IMR-90 (cell line): ENCODE results near the gene ATF6B. TPM values are rescaled to one million over a fixed set of nuclear protein-coding genes. Genes with fewer than 3 reads are reported as not detected.

Source experiments
- ATAC-seq: fragments of 200-7000 bp; cut with Tn5 transposase; 2 replicates; pipeline ENCODE4 v1.9.1; 2020; ENCODE audit warnings: low read depth, mild to moderate bottlenecking, moderate library complexity
- BruUV-seq: library from RNA; stranded (reverse); fragments of 400-500 nt; replicated peaks from 2 replicates; lab custom pipeline; 2021; lab: Mats Ljungman, UMichigan
- CTCF ChIA-PET: fragments of 300-600 bp; formaldehyde crosslinking; extraction: SDS; loops from one replicate; lab custom pipeline; 2021; ENCODE audit warnings: antibody characterized with exemption; lab: Yijun Ruan, JAX
- POLR2A ChIA-PET: fragments of 300-600 bp; sonication (Branson Sonifier 250); formaldehyde crosslinking; loops from one replicate; lab custom pipeline; 2022; ENCODE audit warnings: antibody characterized with exemption; ENCODE audit not compliant: unreplicated experiment; lab: Charles Lee
- DNase-seq: peaks from one replicate; pipeline ENCODE4 v3.0.0; 2013
- H2AFZ ChIP-seq: replicated peaks from 2 replicates; pipeline ENCODE3; 2013; ENCODE audit warnings: low read length, mild to moderate bottlenecking; ENCODE audit not compliant: poor library complexity
- H2AK5ac ChIP-seq: 2 replicates; pipeline ENCODE4 v1.6.1; 2013; ENCODE audit warnings: low read depth, low read length, inconsistent platforms
- H2AK9ac ChIP-seq: replicated peaks from 2 replicates; pipeline ENCODE3; 2013; ENCODE audit warnings: mild to moderate bottlenecking, low read depth, low read length, moderate library complexity; ENCODE audit not compliant: poor library complexity
- H2BK120ac ChIP-seq: 2 replicates; pipeline ENCODE4 v1.6.1; 2013; ENCODE audit warnings: low read depth, low read length, inconsistent platforms
- H2BK15ac ChIP-seq: 3 replicates; pipeline ENCODE4 v1.6.1; 2013; ENCODE audit warnings: low read depth, low read length, inconsistent platforms
- H2BK20ac ChIP-seq: 2 replicates; pipeline ENCODE4 v1.6.1; 2013; ENCODE audit warnings: low read depth, mild to moderate bottlenecking, inconsistent platforms, low read length, moderate library complexity
- H2BK5ac ChIP-seq: 2 replicates; pipeline ENCODE4 v1.6.1; 2013; ENCODE audit warnings: mild to moderate bottlenecking, low read depth, low read length, inconsistent platforms; ENCODE audit not compliant: poor library complexity, severe bottlenecking
- H3K14ac ChIP-seq: replicated peaks from 2 replicates; pipeline ENCODE4 v1.6.1; 2013; ENCODE audit warnings: low read depth, low read length, inconsistent platforms
- H3K18ac ChIP-seq: 2 replicates; pipeline ENCODE4 v1.6.1; 2013; ENCODE audit warnings: low read depth, low read length, control low read depth
- H3K23ac ChIP-seq: 2 replicates; pipeline ENCODE4 v1.6.1; 2013; ENCODE audit warnings: low read depth, low read length, inconsistent platforms
- H3K27ac ChIP-seq: 2 replicates; pipeline ENCODE4 v1.5.1; 2013; ENCODE audit warnings: mild to moderate bottlenecking, control low read depth, low read length; ENCODE audit not compliant: insufficient read depth
- H3K27me3 ChIP-seq: 2 replicates; pipeline ENCODE4 v1.6.1; 2013; ENCODE audit warnings: low read length; ENCODE audit not compliant: control insufficient read depth, insufficient read depth
- H3K36me3 ChIP-seq: 2 replicates; pipeline ENCODE4 v1.6.1; 2013; ENCODE audit warnings: low read length, mixed read lengths; ENCODE audit not compliant: control insufficient read depth, insufficient read depth
- H3K4ac ChIP-seq: 2 replicates; pipeline ENCODE4 v1.6.1; 2013; ENCODE audit warnings: low read depth, low read length, inconsistent platforms
- H3K4me1 ChIP-seq: 2 replicates; pipeline ENCODE4 v1.6.1; 2013; ENCODE audit warnings: low read length, mixed read lengths; ENCODE audit not compliant: control insufficient read depth, insufficient read depth
- H3K4me2 ChIP-seq: 2 replicates; pipeline ENCODE4 v1.6.1; 2013; ENCODE audit warnings: low read depth, mild to moderate bottlenecking, control low read depth, low read length, moderate library complexity
- H3K4me3 ChIP-seq: 2 replicates; pipeline ENCODE4 v1.5.1; 2013; ENCODE audit warnings: low read depth, mild to moderate bottlenecking, control low read depth, low read length, moderate library complexity; ENCODE audit not compliant: insufficient read depth
- H3K56ac ChIP-seq: 2 replicates; pipeline ENCODE4 v1.6.1; 2013; ENCODE audit warnings: low read length, inconsistent platforms; ENCODE audit not compliant: insufficient read depth; ENCODE audit errors: extremely low read depth
- H3K79me1 ChIP-seq, 2 experiments: 2 replicates each; pipeline ENCODE4 v1.6.1; 2013; ENCODE audit warnings: low read length in 2 of 2, inconsistent platforms in 1 of 2, low read depth in 1 of 2
- H3K9ac ChIP-seq: 2 replicates; pipeline ENCODE4 v1.6.1; 2013; ENCODE audit warnings: low read depth, low read length, control low read depth
- H3K9me1 ChIP-seq: 2 replicates; pipeline ENCODE4 v1.6.1; 2013; ENCODE audit warnings: low read length, inconsistent platforms; ENCODE audit not compliant: insufficient read depth
- H3K9me3 ChIP-seq: 2 replicates; pipeline ENCODE4 v1.6.1; 2013; ENCODE audit warnings: low read length; ENCODE audit not compliant: control insufficient read depth, insufficient read depth
- H4K20me1 ChIP-seq: 2 replicates; pipeline ENCODE4 v1.6.1; 2013; ENCODE audit warnings: low read length, inconsistent platforms; ENCODE audit not compliant: insufficient read depth
- H4K5ac ChIP-seq: 2 replicates; pipeline ENCODE4 v1.6.1; 2013; ENCODE audit warnings: mild to moderate bottlenecking, low read depth, low read length, control low read depth
- H4K8ac ChIP-seq, 2 experiments: 2 replicates each; pipeline ENCODE4 v1.6.1; 2013; ENCODE audit warnings: low read depth in 2 of 2, low read length in 2 of 2, control low read depth in 1 of 2, inconsistent platforms in 1 of 2
- H4K91ac ChIP-seq: 2 replicates; pipeline ENCODE4 v1.6.1; 2013; ENCODE audit warnings: low read depth, low read length, inconsistent platforms; ENCODE audit not compliant: insufficient read depth
- FOS ChIP-seq: fragments of 150-350 bp; IDR thresholded peaks from 2 replicates; pipeline ENCODE4 v1.6.1; 2016; ENCODE audit warnings: low read depth, low read length
- WGBS, 2 experiments: methylation state at CpG; one replicate each; pipeline versions ENCODE4 v1.1.5 to v1.1.7; 2013; ENCODE audit warnings: missing lambda C conversion rate in 2 of 2; ENCODE audit not compliant: insufficient read length in 1 of 2; ENCODE audit errors: extremely low coverage in 2 of 2; 5-methylcytosine and 5-hydroxymethylcytosine counted together
- dilution Hi-C: fragments of 300-500 bp; cut with HindIII; formaldehyde crosslinking; loops from one replicate; pipeline ENCODE4 v1.14.3; 2018; ENCODE audit warnings: low sequenced_read_pairs; ENCODE audit not compliant: unreplicated experiment
- in situ Hi-C: fragments of 300-500 bp; cut with MboI; formaldehyde crosslinking; loops from 3 replicates; pipeline ENCODE4 v1.14.3; 2019; ENCODE audit warnings: low sequenced_read_pairs, inconsistent platforms, mixed read lengths
- intact Hi-C: fragments of 100-400 bp; cut with micrococcal nuclease; formaldehyde crosslinking; loops from 2 replicates; pipeline ENCODE4 v1.10.0; 2022
- polyA plus RNA-seq, 3 experiments: library from polyadenylated mRNA; depleted of rRNA; stranded (reverse); fragments of >200 nt; gene quantifications; 2 replicates each; pipeline ENCODE4 v1.2.3, GENCODE V29; 2012; ENCODE audit warnings: low replicate concordance in 1 of 3
- total RNA-seq: library from RNA; depleted of rRNA; stranded (reverse); fragments of >200 nt; gene quantifications from 2 replicates; pipeline ENCODE4 v1.2.3, GENCODE V29; 2012

Gene ATF6B
- total and polyA plus RNA-seq, 2 of the 4 experiments (the other 2 are of a cell fraction) = 7.9 to 69.6 TPM

GRCh38 chr6:32088487-32089049, 39.5 kb downstream of the ATF6B start:
- Histone ChIP-seq H3K18ac (no peak overlapping the region), H2BK120ac (no peak overlapping the region), H3K9me1 (peaks cover 20% of the 10 kb centered on the region), H3K23ac (no peak overlapping the region), H2BK15ac (peak overlapping the region; percentile 64; the same call in 1 of the 3 replicates), H2AK5ac (no peak overlapping the region), H4K8ac (no peak overlapping the region), H2AK9ac (no peak overlapping the region), H4K91ac (no peak overlapping the region), H3K4me3 (no peak overlapping the region), H3K14ac (no peak overlapping the region), H4K5ac (no peak overlapping the region), H2BK5ac (no peak overlapping the region), H3K4me1 (peaks cover 22% of the 10 kb centered on the region), H3K9me3 (no peaks in the 10 kb centered on the region), H3K9ac (no peak overlapping the region), H3K36me3 (no peaks in the 10 kb centered on the region), H2AFZ (no peak overlapping the region), H4K20me1 (peaks cover 15% of the 10 kb centered on the region), H2BK20ac (peak overlapping the region; percentile 40; the same call in 1 of the 2 replicates), H3K27ac (no peak overlapping the region), H3K27me3 (peaks cover 53% of the 10 kb centered on the region), H3K4ac (no peak overlapping the region), H3K4me2 (no peak overlapping the region), H3K56ac (no peak overlapping the region), H3K79me1 (no peaks in the 10 kb centered on the region)
- dilution Hi-C loops = no loop called here
- POLR2A ChIA-PET = no interaction called here
- DNase-seq = no peak
- 97% methylated on average over 7 of the region's 14 CpGs; no CpG with 5 or more reads in 1 of the 2 experiments for WGBS, 2 experiments
- intact Hi-C loops = no loop called here
- CTCF ChIA-PET = no interaction called here
- no TSS peak for BruUV-seq
- ATAC-seq = no peak
- in situ Hi-C loops = no loop called here
- no peak for TF ChIP-seq FOS
